HG03025 (cell line): ENCODE data around the gene A4GALT.
"Not testable (repeated sequence)": the region's sequence is repeated elsewhere in the genome, so short reads cannot be mapped to it uniquely, and the experiment has no call there.

Experiments
- ATAC-seq: cut with Tn5 transposase; IDR thresholded peaks from one replicate; pipeline ENCODE4 v1.9.1; 2021; ENCODE audit warnings: mild to moderate bottlenecking, moderate library complexity; ENCODE audit not compliant: unreplicated experiment, low FRiP score

Gene A4GALT

GRCh38 chr22:42720263-42721044, at the start of gene A4GALT:
Gene A4GALT (minus strand): TSS chr22:42720870. CDS start chr22:42693951, 26,919 bp downstream.
- ATAC-seq, result no peak

GRCh38 chr22:42770448-42770726, 49.7 kb upstream of the A4GALT start:
- no peak for ATAC-seq

- ATAC-seq, result no peak
These were observed 49.1 kb upstream of the A4GALT start for GRCh38 chr22:42769574-42770447.

GRCh38 chr22:42769238-42769573, 48.5 kb upstream of the A4GALT start:
- ATAC-seq, result no peak

DNA sequence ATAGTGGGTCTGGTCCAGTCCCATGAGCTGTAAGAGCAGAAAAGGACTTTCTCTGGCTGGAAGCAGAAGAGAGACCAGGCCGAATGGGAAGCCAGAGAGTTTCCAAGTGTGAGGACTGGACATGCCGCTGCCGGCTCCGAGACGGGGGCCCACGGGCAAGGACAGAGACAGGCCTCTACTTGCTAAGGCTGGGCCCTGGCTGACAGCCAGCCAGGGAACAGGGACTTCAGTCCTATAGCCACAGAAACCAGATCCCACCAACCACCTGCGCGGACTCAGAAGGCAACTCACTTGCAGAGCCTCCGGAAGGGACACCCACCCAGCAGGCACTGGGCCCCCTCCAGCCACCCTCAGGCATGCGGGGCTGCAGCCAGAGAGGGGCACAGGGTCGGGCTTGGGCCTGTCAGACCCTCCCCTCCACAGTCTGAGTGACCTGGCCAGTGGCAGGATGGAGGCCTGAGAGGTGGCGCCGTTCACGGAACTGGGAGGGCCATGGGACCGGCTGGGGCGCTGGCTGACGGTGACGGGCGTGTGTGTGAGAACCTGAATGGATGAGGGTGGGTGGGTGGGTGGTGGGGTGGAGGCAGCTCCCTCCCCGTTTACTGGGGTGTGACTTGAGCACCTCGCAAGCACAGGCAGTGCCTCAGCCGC, 47.8 kb upstream of the A4GALT start:
- ATAC-seq, result no peak

- ATAC-seq, result no peak
These were observed 46.2 kb upstream of the A4GALT start for GRCh38 chr22:42766860-42767259.

DNA sequence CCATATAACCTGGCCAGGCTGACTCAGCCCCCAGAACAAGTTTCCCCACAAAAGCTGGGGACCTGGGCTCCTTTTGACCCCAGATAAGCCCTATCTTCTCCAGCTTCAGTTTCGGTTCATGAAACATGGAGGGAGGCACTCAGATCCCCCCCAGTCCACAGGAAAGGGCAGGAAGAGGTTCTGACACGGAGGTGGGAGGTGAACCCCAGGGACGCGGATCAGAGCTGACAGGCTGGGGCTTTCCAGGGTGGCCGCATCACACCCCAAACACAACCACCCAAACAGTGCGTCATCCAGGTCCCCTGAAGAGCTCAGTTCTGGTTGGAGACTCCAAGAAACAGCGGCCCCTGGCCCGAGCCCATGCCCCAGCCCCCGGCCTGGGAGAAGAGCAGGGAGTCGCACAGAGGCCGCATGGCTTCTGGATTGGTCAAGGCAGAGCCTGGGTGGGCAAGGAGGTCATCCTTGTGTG, 44.3 kb upstream of the A4GALT start:
- no peak for ATAC-seq

DNA sequence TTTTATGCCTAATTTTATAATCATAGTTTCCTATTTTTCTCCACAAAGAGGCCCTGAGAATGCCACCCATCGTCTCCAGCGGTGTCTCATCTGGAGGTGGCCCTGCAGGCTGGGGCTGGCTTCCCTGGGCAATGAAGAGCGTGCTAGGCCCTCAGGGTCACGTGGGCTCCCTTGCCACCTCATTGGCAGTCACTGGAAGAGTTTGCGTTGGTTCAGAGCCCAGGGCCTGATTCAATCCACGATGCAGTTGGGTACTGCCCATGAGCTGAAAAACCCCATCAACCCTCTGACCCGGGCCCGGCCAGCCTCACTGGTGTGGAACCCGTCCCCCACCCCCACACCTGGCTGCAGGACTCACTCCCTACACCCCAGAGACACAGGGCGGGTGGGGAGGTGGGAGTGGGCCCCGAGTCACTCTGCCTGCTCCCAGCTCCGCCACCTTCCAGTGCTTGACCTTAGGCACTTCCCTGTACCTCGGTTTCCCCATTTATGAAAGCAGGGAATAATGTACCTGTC, 43.4 kb upstream of the A4GALT start:
- no peak for ATAC-seq

GRCh38 chr22:42760806-42761565, 40.3 kb upstream of the A4GALT start:
- ATAC-seq, result no peak

GRCh38 chr22:42758931-42759629, 38.4 kb upstream of the A4GALT start:
- no peak for ATAC-seq

- ATAC-seq, result not testable (repeated sequence)
These were observed 34.9 kb upstream of the A4GALT start for GRCh38 chr22:42755553-42755952.

DNA sequence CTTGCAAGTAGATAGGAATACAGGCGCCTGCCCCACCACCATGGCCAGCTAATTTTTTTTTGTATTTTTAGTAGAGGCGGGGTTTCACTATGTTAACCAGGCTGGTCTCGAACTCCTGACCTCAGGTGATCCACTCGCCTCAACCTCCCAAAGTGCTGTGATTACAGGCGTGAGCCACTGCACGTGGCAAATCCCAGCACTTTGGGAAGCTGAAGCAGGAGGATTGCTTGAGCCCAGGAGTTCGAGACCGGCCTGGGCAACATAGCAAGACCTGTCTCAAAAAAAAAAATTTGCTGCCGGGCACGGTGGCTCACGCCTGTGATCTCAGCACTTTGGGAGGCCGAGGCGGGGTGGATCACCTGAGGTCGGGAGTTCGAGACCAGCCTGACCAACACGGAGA, 34.5 kb upstream of the A4GALT start:
- not testable (repeated sequence) for ATAC-seq

GRCh38 chr22:42754658-42755057, 34.0 kb upstream of the A4GALT start:
- no peak for ATAC-seq

GRCh38 chr22:42752912-42753311, 32.2 kb upstream of the A4GALT start:
- no peak for ATAC-seq

- ATAC-seq, result no peak
These were observed 31.6 kb upstream of the A4GALT start for GRCh38 chr22:42752230-42752746.

DNA sequence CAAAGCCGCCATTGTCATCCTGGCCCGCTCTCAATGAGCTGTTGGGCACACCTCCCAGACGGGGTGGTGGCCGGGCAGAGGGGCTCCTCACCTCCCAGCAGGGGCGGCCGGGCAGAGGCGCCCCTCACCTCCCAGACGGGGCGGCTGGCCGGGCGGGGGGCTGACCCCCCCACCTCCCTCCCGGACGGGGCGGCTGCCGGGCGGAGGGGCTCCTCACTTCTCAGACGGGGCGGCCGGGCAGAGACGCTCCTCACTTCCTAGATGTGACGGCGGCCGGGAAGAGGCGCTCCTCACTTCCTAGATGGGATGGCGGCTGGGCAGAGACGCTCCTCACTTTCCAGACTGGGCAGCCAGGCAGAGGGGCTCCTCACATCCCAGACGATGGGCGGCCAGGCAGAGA, 29.8 kb upstream of the A4GALT start:
- not testable (repeated sequence) for ATAC-seq

- no peak for ATAC-seq
These were observed 27.2 kb upstream of the A4GALT start for GRCh38 chr22:42747701-42748513.

GRCh38 chr22:42745118-42745517, 24.4 kb upstream of the A4GALT start:
- no peak for ATAC-seq

- no peak for ATAC-seq
These were observed 22.9 kb upstream of the A4GALT start for GRCh38 chr22:42743501-42743991.
